Measurements from ENCODE around the gene CCDC136.
A peak's percentile ranks its signal among the peaks of the same experiment; 100 is the strongest.

The CCDC136 gene

DNA sequence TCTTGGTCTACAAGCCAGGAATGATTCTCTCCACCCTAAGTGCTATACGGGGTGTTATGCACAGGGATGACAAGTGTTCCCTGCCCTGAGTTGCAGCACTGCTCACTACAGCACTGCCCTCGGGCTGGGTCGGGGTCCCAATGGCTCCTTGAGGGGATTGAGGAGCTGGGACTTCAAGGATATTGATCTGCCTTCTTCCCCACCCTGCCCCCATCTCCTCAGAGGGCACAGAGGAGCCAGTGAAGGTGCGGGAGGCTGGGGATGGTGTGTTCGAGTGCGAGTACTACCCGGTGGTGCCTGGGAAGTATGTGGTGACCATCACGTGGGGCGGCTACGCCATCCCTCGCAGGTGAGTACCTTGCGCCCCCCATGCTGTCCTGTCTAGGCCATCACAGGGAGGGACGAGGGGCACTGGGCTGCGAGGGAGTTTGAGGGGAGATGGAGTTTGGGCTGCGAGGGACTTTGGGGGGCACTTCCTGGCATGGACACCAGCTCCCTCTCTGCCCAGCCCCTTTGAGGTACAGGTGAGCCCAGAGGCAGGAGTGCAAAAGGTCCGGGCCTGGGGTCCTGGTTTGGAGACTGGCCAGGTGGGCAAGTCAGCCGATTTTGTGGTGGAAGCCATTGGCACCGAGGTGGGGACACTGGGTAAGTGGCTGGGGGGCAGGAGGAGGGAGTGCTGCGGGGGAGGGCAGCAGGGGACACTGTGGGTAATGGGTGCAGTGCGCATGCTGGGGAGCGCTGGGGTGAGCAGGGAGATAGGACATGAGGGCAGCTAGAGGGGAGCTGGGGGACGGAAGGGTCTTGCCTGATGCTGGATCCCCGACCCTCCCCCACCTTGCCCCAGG, 48.8 kb downstream of the CCDC136 start:
- TF ChIP-seq NFIC (IDR thresholded peaks at IDR 0.05), result no peak
- TF ChIP-seq TCF12 (IDR thresholded peaks at IDR 0.05; ENCODE audit: low read depth), result no peak
- no peak for TF ChIP-seq TAF1 (IDR thresholded peaks at IDR 0.05; ENCODE audit: low read depth)

DNA sequence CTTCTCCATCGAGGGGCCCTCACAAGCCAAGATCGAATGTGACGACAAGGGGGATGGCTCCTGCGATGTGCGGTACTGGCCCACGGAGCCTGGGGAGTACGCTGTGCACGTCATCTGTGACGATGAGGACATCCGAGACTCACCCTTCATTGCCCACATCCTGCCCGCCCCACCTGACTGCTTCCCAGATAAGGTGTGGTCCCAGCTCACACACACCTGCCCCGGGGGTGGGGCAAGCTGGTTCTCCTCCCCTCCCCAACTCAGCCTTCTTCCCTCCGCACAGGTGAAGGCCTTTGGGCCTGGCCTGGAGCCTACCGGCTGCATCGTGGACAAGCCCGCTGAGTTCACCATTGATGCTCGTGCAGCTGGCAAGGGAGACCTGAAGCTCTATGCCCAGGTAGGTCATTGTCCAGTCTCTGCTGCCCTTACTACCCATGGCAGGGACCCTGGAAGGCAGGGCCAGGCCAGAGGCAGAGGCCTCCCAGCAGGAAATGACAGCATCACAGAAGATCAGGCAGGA, 49.5 kb downstream of the CCDC136 start:
- TF ChIP-seq NFIC (IDR thresholded peaks at IDR 0.05) (no peak), RAD21 (IDR thresholded peaks at IDR 0.05; ENCODE audit: low read depth) (no peak), TEAD4 (IDR thresholded peaks at IDR 0.05) (no peak), FOXM1 (IDR thresholded peaks at IDR 0.05; ENCODE audit: borderline replicate concordance, low read depth) (no peak), TAF1 (IDR thresholded peaks at IDR 0.05; ENCODE audit: low read depth) (no peak), YY1 (IDR thresholded peaks at IDR 0.05; ENCODE audit: low read depth) (no peak), ZBTB7A (IDR thresholded peaks at IDR 0.05; ENCODE audit: low read depth) (no peak), USF1 (IDR thresholded peaks at IDR 0.05) (no peak), TCF12 (IDR thresholded peaks at IDR 0.05; ENCODE audit: low read depth) (no peak), CREB1 (IDR thresholded peaks at IDR 0.05; ENCODE audit: low read depth) (no peak), CEBPB (IDR thresholded peaks at IDR 0.05) (no peak)
- TF ChIP-seq, protein P1, sequence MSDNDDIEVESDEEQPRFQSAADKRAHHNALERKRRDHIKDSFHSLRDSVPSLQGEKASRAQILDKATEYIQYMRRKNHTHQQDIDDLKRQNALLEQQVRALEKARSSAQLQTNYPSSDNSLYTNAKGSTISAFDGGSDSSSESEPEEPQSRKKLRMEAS (IDR thresholded peaks at IDR 0.05), result no peak
- TF ChIP-seq, protein P2, sequence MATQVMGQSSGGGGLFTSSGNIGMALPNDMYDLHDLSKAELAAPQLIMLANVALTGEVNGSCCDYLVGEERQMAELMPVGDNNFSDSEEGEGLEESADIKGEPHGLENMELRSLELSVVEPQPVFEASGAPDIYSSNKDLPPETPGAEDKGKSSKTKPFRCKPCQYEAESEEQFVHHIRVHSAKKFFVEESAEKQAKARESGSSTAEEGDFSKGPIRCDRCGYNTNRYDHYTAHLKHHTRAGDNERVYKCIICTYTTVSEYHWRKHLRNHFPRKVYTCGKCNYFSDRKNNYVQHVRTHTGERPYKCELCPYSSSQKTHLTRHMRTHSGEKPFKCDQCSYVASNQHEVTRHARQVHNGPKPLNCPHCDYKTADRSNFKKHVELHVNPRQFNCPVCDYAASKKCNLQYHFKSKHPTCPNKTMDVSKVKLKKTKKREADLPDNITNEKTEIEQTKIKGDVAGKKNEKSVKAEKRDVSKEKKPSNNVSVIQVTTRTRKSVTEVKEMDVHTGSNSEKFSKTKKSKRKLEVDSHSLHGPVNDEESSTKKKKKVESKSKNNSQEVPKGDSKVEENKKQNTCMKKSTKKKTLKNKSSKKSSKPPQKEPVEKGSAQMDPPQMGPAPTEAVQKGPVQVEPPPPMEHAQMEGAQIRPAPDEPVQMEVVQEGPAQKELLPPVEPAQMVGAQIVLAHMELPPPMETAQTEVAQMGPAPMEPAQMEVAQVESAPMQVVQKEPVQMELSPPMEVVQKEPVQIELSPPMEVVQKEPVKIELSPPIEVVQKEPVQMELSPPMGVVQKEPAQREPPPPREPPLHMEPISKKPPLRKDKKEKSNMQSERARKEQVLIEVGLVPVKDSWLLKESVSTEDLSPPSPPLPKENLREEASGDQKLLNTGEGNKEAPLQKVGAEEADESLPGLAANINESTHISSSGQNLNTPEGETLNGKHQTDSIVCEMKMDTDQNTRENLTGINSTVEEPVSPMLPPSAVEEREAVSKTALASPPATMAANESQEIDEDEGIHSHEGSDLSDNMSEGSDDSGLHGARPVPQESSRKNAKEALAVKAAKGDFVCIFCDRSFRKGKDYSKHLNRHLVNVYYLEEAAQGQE (IDR thresholded peaks at IDR 0.05; ENCODE audit: low read depth), result no peak

DNA sequence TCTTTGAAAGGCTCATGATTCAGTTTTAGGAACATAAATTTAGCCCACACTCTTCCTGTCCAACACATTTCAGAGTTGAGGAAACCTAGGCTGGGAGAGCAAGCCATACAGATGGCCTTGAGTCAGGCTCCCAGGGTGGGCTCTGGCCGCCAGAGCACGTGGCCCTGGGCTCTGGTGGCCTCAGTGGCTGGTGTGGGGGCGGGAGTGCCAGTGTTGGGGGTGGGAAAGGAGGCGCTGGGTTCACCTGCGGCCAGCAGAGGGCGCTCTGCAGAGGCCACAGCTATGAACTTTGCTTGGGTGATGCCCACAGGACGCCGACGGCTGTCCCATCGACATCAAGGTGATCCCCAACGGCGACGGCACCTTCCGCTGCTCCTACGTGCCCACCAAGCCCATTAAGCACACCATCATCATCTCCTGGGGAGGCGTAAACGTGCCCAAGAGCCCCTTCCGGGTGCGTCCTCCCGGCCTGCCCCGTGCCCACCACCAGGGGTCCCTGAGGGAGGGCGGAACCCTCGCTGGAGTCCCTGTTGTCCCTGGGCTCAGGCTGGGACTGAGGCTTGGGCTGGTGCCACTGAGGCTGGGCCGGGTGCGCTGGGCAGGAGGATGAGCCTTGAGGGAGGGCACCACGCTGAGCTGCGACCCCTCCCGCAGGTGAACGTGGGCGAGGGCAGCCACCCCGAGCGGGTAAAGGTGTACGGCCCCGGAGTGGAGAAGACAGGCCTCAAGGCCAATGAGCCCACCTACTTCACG, 50.3 kb downstream of the CCDC136 start:
- TF ChIP-seq USF1 (IDR thresholded peaks at IDR 0.05), result peak; percentile 49
- no peak for TF ChIP-seq NFIC (IDR thresholded peaks at IDR 0.05)
- TF ChIP-seq, protein P2 (IDR thresholded peaks at IDR 0.05; ENCODE audit: low read depth), result no peak
- no peak for TF ChIP-seq TAF1 (IDR thresholded peaks at IDR 0.05; ENCODE audit: low read depth)
- no peak for TF ChIP-seq EP300 (IDR thresholded peaks at IDR 0.05; ENCODE audit: borderline replicate concordance)
- TF ChIP-seq, protein P1 (IDR thresholded peaks at IDR 0.05), result peak; percentile 64
- peak; percentile 61 for TF ChIP-seq EGR1 (IDR thresholded peaks at IDR 0.05)
- TF ChIP-seq RAD21 (IDR thresholded peaks at IDR 0.05; ENCODE audit: low read depth), result peak; percentile 49

DNA sequence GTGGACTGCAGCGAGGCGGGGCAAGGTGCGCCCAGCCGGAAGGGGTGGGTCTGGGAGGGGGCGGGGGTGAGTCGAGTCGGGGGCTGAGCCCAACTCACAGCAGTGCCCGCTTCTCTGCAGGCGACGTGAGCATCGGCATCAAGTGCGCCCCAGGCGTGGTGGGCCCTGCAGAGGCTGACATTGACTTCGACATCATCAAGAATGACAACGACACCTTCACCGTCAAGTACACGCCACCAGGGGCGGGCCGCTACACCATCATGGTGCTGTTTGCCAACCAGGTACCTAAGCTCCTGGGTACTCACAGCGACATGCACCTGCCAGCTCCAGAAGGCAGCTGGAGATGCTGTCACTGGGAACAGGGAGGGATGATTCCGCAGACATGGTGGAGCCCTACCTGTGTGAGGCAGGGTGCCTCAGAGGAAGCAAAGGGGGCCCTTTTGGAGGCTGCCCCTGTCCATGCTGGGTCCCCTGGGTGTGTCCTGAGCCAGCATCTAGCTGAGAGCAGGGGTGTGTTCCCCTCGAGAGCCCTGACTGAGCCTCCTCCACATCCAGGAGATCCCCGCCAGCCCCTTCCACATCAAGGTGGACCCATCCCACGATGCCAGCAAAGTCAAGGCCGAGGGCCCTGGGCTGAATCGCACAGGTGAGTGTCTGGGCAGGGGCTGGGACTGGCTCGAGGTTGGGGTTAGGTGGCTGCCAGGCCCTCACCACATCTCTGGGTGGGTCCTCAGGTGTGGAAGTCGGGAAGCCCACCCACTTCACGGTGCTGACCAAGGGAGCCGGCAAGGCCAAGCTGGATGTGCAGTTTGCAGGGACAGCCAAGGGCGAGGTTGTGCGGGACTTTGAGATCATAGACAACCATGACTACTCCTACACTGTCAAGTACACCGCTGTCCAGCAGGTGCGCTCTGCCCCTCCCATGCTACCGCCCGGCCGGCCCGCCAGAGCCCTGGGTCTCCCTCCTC, 51.2 kb downstream of the CCDC136 start:
- TF ChIP-seq RAD21 (IDR thresholded peaks at IDR 0.05; ENCODE audit: low read depth), result no peak
- TF ChIP-seq CEBPB (IDR thresholded peaks at IDR 0.05), result no peak
- no peak for TF ChIP-seq FOXM1 (IDR thresholded peaks at IDR 0.05; ENCODE audit: borderline replicate concordance, low read depth)
- TF ChIP-seq, protein P1 (IDR thresholded peaks at IDR 0.05), result no peak
- no peak for TF ChIP-seq TCF12 (IDR thresholded peaks at IDR 0.05; ENCODE audit: low read depth)
- TF ChIP-seq, protein P2 (IDR thresholded peaks at IDR 0.05; ENCODE audit: low read depth), result no peak
- no peak for TF ChIP-seq USF1 (IDR thresholded peaks at IDR 0.05)
- TF ChIP-seq EP300 (IDR thresholded peaks at IDR 0.05; ENCODE audit: borderline replicate concordance), result no peak
- TF ChIP-seq CREB1 (IDR thresholded peaks at IDR 0.05; ENCODE audit: low read depth), result no peak
- no peak for TF ChIP-seq TAF1 (IDR thresholded peaks at IDR 0.05; ENCODE audit: low read depth)
